ENCODE measurements around the gene OSBPL6.

The OSBPL6 gene

GRCh38 chr2:178250429-178250828, 56.1 kb downstream of the OSBPL6 start:
- TF ChIP-seq EZH2 (optimal IDR thresholded peaks at IDR 0.05; ENCODE audit: low read depth, low read length) (no peak), EZH2phosphoT487 (IDR thresholded peaks at IDR 0.05; ENCODE audit: low read length) (no peak), CTCF (IDR thresholded peaks at IDR 0.05; ENCODE audit: low read length) (no peak)
- Histone ChIP-seq H3K9ac (ENCODE audit: low read length) (no peak overlapping the region), H3K4me3 (ENCODE audit: low read length) (no peak overlapping the region), H3K36me3 (replicated peaks; ENCODE audit: insufficient read depth, low read length) (no peaks in the 10 kb centered on the region), H3K9me2 (replicated peaks; ENCODE audit: insufficient read depth, low read length) (no peaks in the 10 kb centered on the region), H3K27me3 (replicated peaks; ENCODE audit: insufficient read depth, low read length) (no peaks in the 10 kb centered on the region), H3K9me3 (replicated peaks; ENCODE audit: insufficient read depth, low read length) (no peaks in the 10 kb centered on the region), H4K20me1 (ENCODE audit: insufficient read depth, low read length) (no peaks in the 10 kb centered on the region), H2AFZ (ENCODE audit: low read length) (no peak overlapping the region), H3K4me1 (ENCODE audit: low read length) (peaks cover 7% of the 10 kb centered on the region; the same call in 1 of the 2 replicates), H3K79me2 (ENCODE audit: low read length) (no peaks in the 10 kb centered on the region), H3K27ac (ENCODE audit: low read length) (no peak overlapping the region), H3K4me2 (ENCODE audit: low read depth, low read length) (no peak overlapping the region), H3F3A (ENCODE audit: insufficient read depth, low read length) (no peaks in the 10 kb centered on the region)
- no peak for DNase-seq

- no peaks in the 10 kb centered on the region for H3K27me3 ChIP-seq (replicated peaks; ENCODE audit: insufficient read depth, low read length)
- DNase-seq, result no peak
- H3K4me2 ChIP-seq (ENCODE audit: low read depth, low read length), result no peak overlapping the region
- no peaks in the 10 kb centered on the region for H3K9me2 ChIP-seq (replicated peaks; ENCODE audit: insufficient read depth, low read length)
- no peaks in the 10 kb centered on the region for H3K36me3 ChIP-seq (replicated peaks; ENCODE audit: insufficient read depth, low read length)
- H3K79me2 ChIP-seq (ENCODE audit: low read length), result no peaks in the 10 kb centered on the region
- TF ChIP-seq EZH2 (optimal IDR thresholded peaks at IDR 0.05; ENCODE audit: low read depth, low read length), result no peak
- peaks cover 7% of the 10 kb centered on the region; the same call in 1 of the 2 replicates for H3K4me1 ChIP-seq (ENCODE audit: low read length)
- H3K9ac ChIP-seq (ENCODE audit: low read length), result no peak overlapping the region
- H3K9me3 ChIP-seq (replicated peaks; ENCODE audit: insufficient read depth, low read length), result no peaks in the 10 kb centered on the region
- H2AFZ ChIP-seq (ENCODE audit: low read length), result no peak overlapping the region
- no peak overlapping the region for H3K4me3 ChIP-seq (ENCODE audit: low read length)
- no peaks in the 10 kb centered on the region for H3F3A ChIP-seq (ENCODE audit: insufficient read depth, low read length)
- H4K20me1 ChIP-seq (ENCODE audit: insufficient read depth, low read length), result no peaks in the 10 kb centered on the region
- H3K27ac ChIP-seq (ENCODE audit: low read length), result no peak overlapping the region
These were observed 57.0 kb downstream of the OSBPL6 start for GRCh38 chr2:178251151-178251955.

- no peak for DNase-seq
- H3K4me2 ChIP-seq (ENCODE audit: low read depth, low read length), result no peak overlapping the region
- H3K9me3 ChIP-seq (replicated peaks; ENCODE audit: insufficient read depth, low read length), result no peaks in the 10 kb centered on the region
- H3K79me2 ChIP-seq (ENCODE audit: low read length), result no peaks in the 10 kb centered on the region
- H3K27me3 ChIP-seq (replicated peaks; ENCODE audit: insufficient read depth, low read length), result no peaks in the 10 kb centered on the region
- H3K9ac ChIP-seq (ENCODE audit: low read length), result no peak overlapping the region
- H3K27ac ChIP-seq (ENCODE audit: low read length), result no peak overlapping the region
- no peaks in the 10 kb centered on the region for H3F3A ChIP-seq (ENCODE audit: insufficient read depth, low read length)
- H4K20me1 ChIP-seq (ENCODE audit: insufficient read depth, low read length), result no peaks in the 10 kb centered on the region
- H3K4me3 ChIP-seq (ENCODE audit: low read length), result no peak overlapping the region
- H2AFZ ChIP-seq (ENCODE audit: low read length), result no peak overlapping the region
- TF ChIP-seq EZH2phosphoT487 (IDR thresholded peaks at IDR 0.05; ENCODE audit: low read length) (no peak), CTCF (IDR thresholded peaks at IDR 0.05; ENCODE audit: low read length) (no peak), EZH2 (optimal IDR thresholded peaks at IDR 0.05; ENCODE audit: low read depth, low read length) (no peak)
- H3K36me3 ChIP-seq (replicated peaks; ENCODE audit: insufficient read depth, low read length), result no peaks in the 10 kb centered on the region
- no peaks in the 10 kb centered on the region for H3K4me1 ChIP-seq (ENCODE audit: low read length)
- H3K9me2 ChIP-seq (replicated peaks; ENCODE audit: insufficient read depth, low read length), result no peaks in the 10 kb centered on the region
These were observed 62.2 kb downstream of the OSBPL6 start for GRCh38 chr2:178256382-178257042.
